Astrocyte (in vitro differentiated cells and primary cell): ENCODE measurements around the gene CYLD.

Source experiments
- EZH2 ChIP-seq: IDR thresholded peaks from 2 replicates; pipeline ENCODE4 v1.6.1; 2012; ENCODE audit warnings: mild to moderate bottlenecking, low read length, inconsistent platforms; ENCODE audit not compliant: insufficient read depth
- TF ChIP-seq, protein P1 (sequence below): IDR thresholded peaks from 2 replicates; pipeline ENCODE4 v1.5.1; 2011; ENCODE audit warnings: low read depth, mild to moderate bottlenecking, inconsistent platforms, low read length, moderate library complexity; ENCODE audit not compliant: insufficient read depth

DNA sequence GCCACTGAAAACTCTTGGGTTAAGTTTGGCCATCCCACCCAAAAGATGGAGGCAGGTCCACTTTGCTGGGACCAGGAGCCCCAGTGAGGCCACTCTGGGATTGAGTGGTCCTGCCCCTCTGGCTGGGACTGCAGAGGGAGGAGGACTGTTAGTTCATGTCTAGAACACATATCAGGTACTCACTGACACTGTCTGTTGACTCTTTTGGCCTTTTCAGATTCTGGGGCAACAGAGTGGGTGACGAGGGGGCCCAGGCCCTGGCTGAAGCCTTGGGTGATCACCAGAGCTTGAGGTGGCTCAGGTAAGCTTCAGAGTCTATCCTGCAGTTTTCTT is 19.5 kb upstream of the CYLD start:
- TF ChIP-seq, protein P1, sequence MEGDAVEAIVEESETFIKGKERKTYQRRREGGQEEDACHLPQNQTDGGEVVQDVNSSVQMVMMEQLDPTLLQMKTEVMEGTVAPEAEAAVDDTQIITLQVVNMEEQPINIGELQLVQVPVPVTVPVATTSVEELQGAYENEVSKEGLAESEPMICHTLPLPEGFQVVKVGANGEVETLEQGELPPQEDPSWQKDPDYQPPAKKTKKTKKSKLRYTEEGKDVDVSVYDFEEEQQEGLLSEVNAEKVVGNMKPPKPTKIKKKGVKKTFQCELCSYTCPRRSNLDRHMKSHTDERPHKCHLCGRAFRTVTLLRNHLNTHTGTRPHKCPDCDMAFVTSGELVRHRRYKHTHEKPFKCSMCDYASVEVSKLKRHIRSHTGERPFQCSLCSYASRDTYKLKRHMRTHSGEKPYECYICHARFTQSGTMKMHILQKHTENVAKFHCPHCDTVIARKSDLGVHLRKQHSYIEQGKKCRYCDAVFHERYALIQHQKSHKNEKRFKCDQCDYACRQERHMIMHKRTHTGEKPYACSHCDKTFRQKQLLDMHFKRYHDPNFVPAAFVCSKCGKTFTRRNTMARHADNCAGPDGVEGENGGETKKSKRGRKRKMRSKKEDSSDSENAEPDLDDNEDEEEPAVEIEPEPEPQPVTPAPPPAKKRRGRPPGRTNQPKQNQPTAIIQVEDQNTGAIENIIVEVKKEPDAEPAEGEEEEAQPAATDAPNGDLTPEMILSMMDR, result no peak
- TF ChIP-seq EZH2, result no peak
